Stimulated activated CD4-positive, alpha-beta T cell treated with anti-CD3 and anti-CD28 coated beads, Interleukin-12 subunit alpha, Interleukin-12 subunit beta, amount 100 ng/mL, for 4 hours (primary cell): ENCODE measurements around the gene BCO1.

Experiments
- DNase-seq: peaks from one replicate; pipeline ENCODE4 v3.0.0-alpha.2; 2020

Gene BCO1

GRCh38 chr16:81232740-81233367, 5.6 kb upstream of the BCO1 start:
- DNase-seq, result no peak

GRCh38 chr16:81237282-81237681, 1.2 kb upstream of the BCO1 start:
- DNase-seq, result no peak

GRCh38 chr16:81237942-81238295, 570 bp upstream of the BCO1 start:
- DNase-seq, result no peak

- no peak for DNase-seq
Observed at GRCh38 chr16:81239367-81240121, 1.1 kb downstream of the BCO1 start.

- no peak for DNase-seq
Observed at GRCh38 chr16:81241706-81242105, 3.2 kb downstream of the BCO1 start.

GRCh38 chr16:81242977-81243618, 4.6 kb downstream of the BCO1 start:
- no peak for DNase-seq

GRCh38 chr16:81243942-81244341, 5.5 kb downstream of the BCO1 start:
- DNase-seq, result no peak

- DNase-seq, result no peak
Observed at GRCh38 chr16:81251871-81252270, 13.4 kb downstream of the BCO1 start.

- no peak for DNase-seq
Observed at GRCh38 chr16:81253141-81253540, 14.7 kb downstream of the BCO1 start.

- DNase-seq, result no peak
Observed at GRCh38 chr16:81254922-81255526, 16.5 kb downstream of the BCO1 start.

- no peak for DNase-seq
Observed at GRCh38 chr16:81259916-81260315, 21.4 kb downstream of the BCO1 start.

GRCh38 chr16:81261049-81261648, 22.7 kb downstream of the BCO1 start:
- DNase-seq, result peak; percentile 6

- DNase-seq, result no peak
Observed at GRCh38 chr16:81263470-81264220, 25.2 kb downstream of the BCO1 start.

- DNase-seq, result no peak
Observed at GRCh38 chr16:81264386-81264785, 25.9 kb downstream of the BCO1 start.

- DNase-seq, result no peak
Observed at GRCh38 chr16:81265052-81265451, 26.6 kb downstream of the BCO1 start.

- no peak for DNase-seq
Observed at GRCh38 chr16:81265658-81266451, 27.4 kb downstream of the BCO1 start.

GRCh38 chr16:81266680-81267095, 28.2 kb downstream of the BCO1 start:
- no peak for DNase-seq

GRCh38 chr16:81268509-81268908, 30.0 kb downstream of the BCO1 start:
- DNase-seq, result no peak

- DNase-seq, result no peak
Observed at GRCh38 chr16:81273223-81273950, 34.9 kb downstream of the BCO1 start.

GRCh38 chr16:81275064-81275532, 36.6 kb downstream of the BCO1 start:
- no peak for DNase-seq

GRCh38 chr16:81275795-81276194, 37.3 kb downstream of the BCO1 start:
- DNase-seq, result no peak
